Measurements from ENCODE around the gene BTG1.
"Not testable (repeated sequence)": the region's sequence is repeated elsewhere in the genome, so short reads cannot be mapped to it uniquely, and the experiment has no call there.

BTG1 gene

DNA sequence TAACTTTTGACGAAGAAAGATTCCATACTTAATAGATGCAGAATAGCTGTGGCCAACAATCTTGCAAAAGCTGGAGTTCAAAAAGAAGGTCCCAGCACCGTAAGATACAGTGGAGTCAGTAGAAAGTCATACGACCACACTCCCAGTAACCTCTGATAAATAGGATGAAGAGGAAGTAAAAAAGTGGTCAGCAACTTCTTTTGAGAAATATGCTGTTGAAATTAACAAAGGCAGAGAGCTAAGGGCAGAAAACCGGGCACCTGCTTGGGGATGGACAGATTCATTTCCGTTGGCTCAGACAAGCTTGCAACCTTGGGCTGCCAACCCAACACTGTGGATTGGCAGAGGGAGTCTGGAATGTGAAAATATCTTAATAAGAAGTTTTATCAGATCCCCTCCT lies 40.0 kb downstream of the BTG1 start:
- Histone ChIP-seq H3K27ac (ENCODE audit: insufficient read depth in 1 of 2, low read depth in 1 of 2, low read length in 2 of 2, poor library complexity in 1 of 2, severe bottlenecking in 2 of 2) (no peak overlapping the region), H3K9me3 (ENCODE audit: control extremely low read depth in 1 of 5, control insufficient read depth in 4 of 5, insufficient read depth in 2 of 5, low read depth in 1 of 5, low read length in 4 of 5) (no peaks in the 10 kb centered on the region), H3K4me3 (ENCODE audit: control insufficient read depth in 1 of 7, extremely low read depth in 1 of 7, insufficient read depth in 4 of 7, low read depth in 2 of 7, low read length in 6 of 7) (no peak overlapping the region), H3K4me1 (ENCODE audit: control extremely low read depth in 1 of 4, control insufficient read depth in 4 of 4, insufficient read depth in 4 of 4, low read length in 3 of 4) (peaks cover 0 to 3% (median 1%) of the 10 kb centered on the region in 4 experiments), H3K27me3 (replicated peaks in 2 of 5; ENCODE audit: control insufficient read depth in 4 of 5, insufficient read depth in 5 of 5, low read length in 4 of 5) (no peaks in the 10 kb centered on the region), H3K36me3 (ENCODE audit: control insufficient read depth in 4 of 4, insufficient read depth in 4 of 4, low read length in 3 of 4) (no peaks in the 10 kb centered on the region)
- WGBS (ENCODE audit: insufficient coverage) = 78% methylated on average over 3 of the region's 5 CpGs
- DNase-seq = peak in 2 of 3 donors; percentile 13 to 22
- ChIA-PET CTCF (interaction anchor here (1.1 kb wide), 1 partner anchor 724 kb away, joined by 5 read pairs; no protein-coding TSS in a partner anchor), POLR2A (interaction anchor here (1.1 kb wide), 1 partner anchor 40 kb away, joined by 3 read pairs; the partner anchor contains the start of gene BTG1)

DNA sequence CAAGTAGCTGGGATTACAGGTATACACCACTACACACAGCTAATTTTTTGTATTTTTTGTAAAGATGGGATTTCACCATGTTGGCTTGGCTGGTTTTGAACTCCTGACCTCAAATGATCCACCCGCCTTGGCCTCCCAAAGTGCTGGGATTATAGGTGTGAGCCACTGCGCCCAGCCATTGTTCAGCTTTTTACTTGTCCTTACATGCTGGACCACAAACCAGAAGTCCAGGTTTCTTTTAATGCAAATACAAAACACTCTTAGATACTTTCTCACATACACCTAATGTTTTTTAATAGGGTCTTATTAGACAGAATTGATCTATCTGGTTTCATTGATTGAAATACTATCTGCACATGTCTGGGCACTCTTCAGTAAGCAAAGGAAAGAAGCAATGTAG lies 40.5 kb downstream of the BTG1 start:
- Histone ChIP-seq H3K36me3 (ENCODE audit: control insufficient read depth in 4 of 4, insufficient read depth in 4 of 4, low read length in 3 of 4) (no peaks in the 10 kb centered on the region), H3K27ac (ENCODE audit: insufficient read depth in 1 of 2, low read depth in 1 of 2, low read length in 2 of 2, poor library complexity in 1 of 2, severe bottlenecking in 2 of 2) (no peak overlapping the region), H3K27me3 (replicated peaks in 2 of 5; ENCODE audit: control insufficient read depth in 4 of 5, insufficient read depth in 5 of 5, low read length in 4 of 5) (no peaks in the 10 kb centered on the region), H3K9me3 (ENCODE audit: control extremely low read depth in 1 of 5, control insufficient read depth in 4 of 5, insufficient read depth in 2 of 5, low read depth in 1 of 5, low read length in 4 of 5) (no peaks in the 10 kb centered on the region), H3K4me3 (ENCODE audit: control insufficient read depth in 1 of 7, extremely low read depth in 1 of 7, insufficient read depth in 4 of 7, low read depth in 2 of 7, low read length in 6 of 7) (no peak overlapping the region), H3K4me1 (ENCODE audit: control extremely low read depth in 1 of 4, control insufficient read depth in 4 of 4, insufficient read depth in 4 of 4, low read length in 3 of 4) (peaks cover 0 to 3% (median 1%) of the 10 kb centered on the region in 4 experiments)
- ChIA-PET CTCF (no interaction called here), POLR2A (interaction anchor here (1.1 kb wide), 1 partner anchor 41 kb away, joined by 3 read pairs; the partner anchor contains the start of gene BTG1)
- no peak for DNase-seq
- WGBS (ENCODE audit: insufficient coverage) = no CpG with 5 or more reads among the region's 2 CpGs

DNA sequence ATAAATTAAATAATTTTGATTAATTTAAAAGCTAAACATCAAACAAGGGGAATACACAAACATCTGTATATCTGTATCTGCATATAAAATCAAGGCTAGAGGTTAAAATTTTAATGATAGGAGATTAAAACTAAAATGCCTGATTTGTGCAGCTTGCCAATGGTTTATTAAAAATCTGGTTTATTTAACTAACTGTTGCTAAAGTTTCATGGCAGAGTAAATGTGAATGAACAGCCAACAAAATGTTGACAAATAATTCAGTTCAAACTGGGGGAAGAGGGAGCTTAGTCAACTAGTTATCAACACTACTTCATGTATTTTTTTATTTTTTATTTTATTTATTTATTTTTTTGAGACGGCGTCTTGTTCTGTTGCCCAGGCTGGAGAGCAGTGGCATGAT lies 43.0 kb downstream of the BTG1 start:
- H3K9me3 ChIP-seq (ENCODE audit: control extremely low read depth in 1 of 5, control insufficient read depth in 4 of 5, insufficient read depth in 2 of 5, low read depth in 1 of 5, low read length in 4 of 5) = no peaks in the 10 kb centered on the region
- ChIA-PET CTCF (no interaction called here), POLR2A (no interaction called here)
- no peak for DNase-seq
- peaks cover 0 to 3% (median 0%) of the 10 kb centered on the region in 4 experiments for H3K4me1 ChIP-seq (ENCODE audit: control extremely low read depth in 1 of 4, control insufficient read depth in 4 of 4, insufficient read depth in 4 of 4, low read length in 3 of 4)
- WGBS (ENCODE audit: insufficient coverage) = 85% methylated on average over 2 of the region's 2 CpGs
- H3K36me3 ChIP-seq (ENCODE audit: control insufficient read depth in 4 of 4, insufficient read depth in 4 of 4, low read length in 3 of 4) = no peaks in the 10 kb centered on the region
- no peaks in the 10 kb centered on the region for H3K27me3 ChIP-seq (replicated peaks in 2 of 5; ENCODE audit: control insufficient read depth in 4 of 5, insufficient read depth in 5 of 5, low read length in 4 of 5)
- no peak overlapping the region for H3K27ac ChIP-seq (ENCODE audit: insufficient read depth in 1 of 2, low read depth in 1 of 2, low read length in 2 of 2, poor library complexity in 1 of 2, severe bottlenecking in 2 of 2)
- H3K4me3 ChIP-seq (ENCODE audit: control insufficient read depth in 1 of 7, extremely low read depth in 1 of 7, insufficient read depth in 4 of 7, low read depth in 2 of 7, low read length in 6 of 7) = no peak overlapping the region

DNA sequence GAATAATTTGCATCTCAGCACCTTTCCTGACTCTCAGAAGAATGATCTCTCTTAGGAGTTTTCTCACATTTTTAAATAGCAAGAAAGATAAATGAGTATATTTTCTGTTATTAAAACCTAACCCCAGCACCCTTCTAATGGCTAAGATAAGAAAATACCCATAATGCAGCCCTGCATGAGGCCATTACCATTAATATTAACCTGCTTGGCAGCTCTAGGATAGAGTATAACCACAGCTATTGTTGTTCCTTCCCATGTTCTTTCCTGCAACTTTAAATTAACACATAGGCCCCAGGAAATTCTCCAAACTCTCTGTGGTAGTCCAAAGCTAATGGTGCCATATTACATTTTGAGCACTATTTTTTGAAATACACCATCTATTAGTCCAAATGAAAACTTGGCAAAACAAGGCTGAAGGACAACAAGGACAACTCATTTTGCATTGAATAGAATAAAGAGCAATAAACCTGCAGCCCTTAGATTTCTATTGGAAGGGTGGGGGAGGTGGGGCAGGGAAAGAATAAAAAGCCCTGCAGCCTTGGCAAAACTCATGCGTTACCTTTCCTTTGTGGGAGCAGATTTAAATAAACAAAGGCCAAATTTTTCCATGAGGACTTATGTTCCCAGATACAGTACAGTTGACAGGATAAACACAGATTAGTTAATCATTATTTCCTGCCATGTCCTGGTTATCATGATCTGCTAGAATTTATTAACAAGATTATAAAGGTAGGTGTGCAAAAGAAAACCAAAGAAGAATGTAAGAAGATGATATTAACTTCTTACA lies 46.9 kb downstream of the BTG1 start:
- DNase-seq = no peak
- ChIA-PET POLR2A (no interaction called here), CTCF (interaction anchor here (1.3 kb wide), 1 partner anchor 45 kb away, joined by 3 read pairs; no protein-coding TSS in a partner anchor)
- Histone ChIP-seq H3K27me3 (replicated peaks in 2 of 5; ENCODE audit: control insufficient read depth in 4 of 5, insufficient read depth in 5 of 5, low read length in 4 of 5) (no peaks in the 10 kb centered on the region), H3K4me3 (ENCODE audit: control insufficient read depth in 1 of 7, extremely low read depth in 1 of 7, insufficient read depth in 4 of 7, low read depth in 2 of 7, low read length in 6 of 7) (no peak overlapping the region), H3K36me3 (ENCODE audit: control insufficient read depth in 4 of 4, insufficient read depth in 4 of 4, low read length in 3 of 4) (no peaks in the 10 kb centered on the region), H3K27ac (ENCODE audit: insufficient read depth in 1 of 2, low read depth in 1 of 2, low read length in 2 of 2, poor library complexity in 1 of 2, severe bottlenecking in 2 of 2) (no peak overlapping the region), H3K9me3 (ENCODE audit: control extremely low read depth in 1 of 5, control insufficient read depth in 4 of 5, insufficient read depth in 2 of 5, low read depth in 1 of 5, low read length in 4 of 5) (no peaks in the 10 kb centered on the region), H3K4me1 (ENCODE audit: control extremely low read depth in 1 of 4, control insufficient read depth in 4 of 4, insufficient read depth in 4 of 4, low read length in 3 of 4) (peaks cover 0 to 7% (median 0%) of the 10 kb centered on the region in 4 experiments)
- no CpG with 5 or more reads among the region's 1 CpG for WGBS (ENCODE audit: insufficient coverage)

DNA sequence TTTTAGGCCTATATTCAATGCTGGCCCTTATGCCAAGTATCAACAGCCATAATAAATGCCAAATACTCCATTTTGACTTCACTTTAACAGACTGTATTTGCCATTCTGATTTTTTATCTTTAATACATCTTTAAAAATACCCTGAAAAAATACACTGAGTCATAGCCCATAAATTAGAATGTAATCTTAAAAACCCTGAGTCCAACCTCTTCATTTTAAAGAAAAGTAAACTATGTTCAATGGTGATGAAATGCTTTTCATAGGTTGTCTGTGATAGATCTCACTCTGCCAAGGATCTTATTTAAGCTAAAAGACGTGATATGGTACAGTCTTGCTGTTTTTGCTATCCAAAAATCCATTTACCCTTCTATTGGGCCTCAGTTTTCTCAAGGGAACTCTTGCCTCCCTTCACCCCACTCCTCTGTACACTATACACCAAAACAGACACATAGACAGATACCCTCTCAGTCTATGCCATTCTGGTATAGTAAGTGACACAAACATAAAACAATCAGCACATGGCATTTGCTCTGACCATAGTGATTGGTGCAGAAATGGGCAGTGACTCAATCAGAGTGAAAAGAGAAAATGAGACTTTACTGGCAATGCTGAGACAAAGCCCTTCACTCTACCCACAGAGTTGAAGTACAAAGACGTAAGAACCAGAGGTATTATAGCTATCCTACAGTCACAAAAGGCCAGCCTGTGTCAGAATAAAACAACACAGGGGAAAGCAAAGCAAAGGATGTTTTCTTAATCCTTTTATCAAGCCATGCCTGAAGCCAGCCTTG lies 49.1 kb downstream of the BTG1 start:
- WGBS (ENCODE audit: insufficient coverage) = 100% methylated on average over 2 of the region's 2 CpGs
- Histone ChIP-seq H3K27me3 (replicated peaks in 2 of 5; ENCODE audit: control insufficient read depth in 4 of 5, insufficient read depth in 5 of 5, low read length in 4 of 5) (no peaks in the 10 kb centered on the region), H3K4me3 (ENCODE audit: control insufficient read depth in 1 of 7, extremely low read depth in 1 of 7, insufficient read depth in 4 of 7, low read depth in 2 of 7, low read length in 6 of 7) (no peak overlapping the region), H3K9me3 (ENCODE audit: control extremely low read depth in 1 of 5, control insufficient read depth in 4 of 5, insufficient read depth in 2 of 5, low read depth in 1 of 5, low read length in 4 of 5) (no peaks in the 10 kb centered on the region), H3K27ac (ENCODE audit: insufficient read depth in 1 of 2, low read depth in 1 of 2, low read length in 2 of 2, poor library complexity in 1 of 2, severe bottlenecking in 2 of 2) (no peak overlapping the region), H3K4me1 (ENCODE audit: control extremely low read depth in 1 of 4, control insufficient read depth in 4 of 4, insufficient read depth in 4 of 4, low read length in 3 of 4) (peaks cover 0 to 7% (median 0%) of the 10 kb centered on the region in 4 experiments), H3K36me3 (ENCODE audit: control insufficient read depth in 4 of 4, insufficient read depth in 4 of 4, low read length in 3 of 4) (no peaks in the 10 kb centered on the region)
- DNase-seq = no peak
- ChIA-PET POLR2A (no interaction called here), CTCF (interaction anchor here (1.1 to 1.6 kb wide), 2 partner anchors 10 to 285 kb away, joined by 3 to 4 read pairs; no protein-coding TSS in a partner anchor)

DNA sequence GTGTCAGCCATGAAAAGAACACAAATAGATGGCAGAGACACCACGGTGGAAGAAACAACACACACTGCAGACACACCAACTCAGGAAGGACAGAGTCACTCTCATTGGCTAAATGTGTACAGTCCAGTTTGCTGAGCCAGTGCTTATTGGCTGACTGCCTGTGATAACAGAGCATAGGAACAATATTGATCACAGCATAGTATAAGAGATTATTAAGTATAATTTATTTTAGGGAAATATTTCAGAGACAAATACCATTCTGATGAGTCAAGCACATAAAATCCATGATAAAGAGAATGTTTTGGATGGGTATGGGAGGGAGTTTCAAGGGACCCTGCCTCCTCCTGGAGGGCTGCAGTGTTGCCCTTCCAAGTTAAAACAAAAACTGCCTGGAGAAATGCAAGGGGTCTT lies 50.9 kb downstream of the BTG1 start:
- H3K27me3 ChIP-seq (replicated peaks in 2 of 5; ENCODE audit: control insufficient read depth in 4 of 5, insufficient read depth in 5 of 5, low read length in 4 of 5) = no peaks in the 10 kb centered on the region
- CTCF ChIA-PET = interaction anchor here (1.6 kb wide), 1 partner anchor 9 kb away, joined by 4 read pairs; no protein-coding TSS in a partner anchor
- no peak overlapping the region for H3K27ac ChIP-seq (ENCODE audit: insufficient read depth in 1 of 2, low read depth in 1 of 2, low read length in 2 of 2, poor library complexity in 1 of 2, severe bottlenecking in 2 of 2)
- H3K4me3 ChIP-seq (ENCODE audit: control insufficient read depth in 1 of 7, extremely low read depth in 1 of 7, insufficient read depth in 4 of 7, low read depth in 2 of 7, low read length in 6 of 7) = no peak overlapping the region
- POLR2A ChIA-PET = no interaction called here
- H3K4me1 ChIP-seq (ENCODE audit: control extremely low read depth in 1 of 4, control insufficient read depth in 4 of 4, insufficient read depth in 4 of 4, low read length in 3 of 4) = peaks cover 0 to 7% (median 0%) of the 10 kb centered on the region in 4 experiments
- no peaks in the 10 kb centered on the region for H3K9me3 ChIP-seq (ENCODE audit: control extremely low read depth in 1 of 5, control insufficient read depth in 4 of 5, insufficient read depth in 2 of 5, low read depth in 1 of 5, low read length in 4 of 5)
- DNase-seq = no peak
- WGBS (ENCODE audit: insufficient coverage) = 57% methylated on average over 1 of the region's 1 CpG
- no peaks in the 10 kb centered on the region for H3K36me3 ChIP-seq (ENCODE audit: control insufficient read depth in 4 of 4, insufficient read depth in 4 of 4, low read length in 3 of 4)

DNA sequence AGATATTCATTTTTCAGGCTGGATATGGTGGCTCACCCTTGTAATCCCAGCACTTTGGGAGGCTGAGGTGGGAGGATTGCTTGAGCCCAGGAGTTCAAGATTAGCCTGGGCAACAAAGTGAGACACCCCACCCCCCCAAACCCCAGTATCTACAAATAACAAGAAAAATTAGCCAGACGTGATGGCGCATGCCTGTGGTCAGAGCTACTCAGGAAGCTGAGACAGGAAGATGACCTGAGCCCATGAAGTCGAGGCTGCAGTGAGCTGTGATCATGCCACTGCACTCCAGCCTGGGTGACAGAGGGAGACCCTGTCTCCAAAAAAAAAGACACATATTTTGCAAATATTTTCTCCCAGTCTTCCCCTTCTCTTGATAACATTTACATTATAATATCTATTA lies 51.3 kb downstream of the BTG1 start:
- H3K4me1 ChIP-seq (ENCODE audit: control extremely low read depth in 1 of 4, control insufficient read depth in 4 of 4, insufficient read depth in 4 of 4, low read length in 3 of 4); H3K27ac ChIP-seq (ENCODE audit: insufficient read depth in 1 of 2, low read depth in 1 of 2, low read length in 2 of 2, poor library complexity in 1 of 2, severe bottlenecking in 2 of 2); DNase-seq; CTCF ChIA-PET; H3K9me3 ChIP-seq (ENCODE audit: control extremely low read depth in 1 of 5, control insufficient read depth in 4 of 5, insufficient read depth in 2 of 5, low read depth in 1 of 5, low read length in 4 of 5); POLR2A ChIA-PET; H3K36me3 ChIP-seq (ENCODE audit: control insufficient read depth in 4 of 4, insufficient read depth in 4 of 4, low read length in 3 of 4); H3K4me3 ChIP-seq (ENCODE audit: control insufficient read depth in 1 of 7, extremely low read depth in 1 of 7, insufficient read depth in 4 of 7, low read depth in 2 of 7, low read length in 6 of 7); H3K27me3 ChIP-seq (replicated peaks in 2 of 5; ENCODE audit: control insufficient read depth in 4 of 5, insufficient read depth in 5 of 5, low read length in 4 of 5): not testable (repeated sequence)
- 42% methylated on average over 3 of the region's 3 CpGs for WGBS (ENCODE audit: insufficient coverage)
